ENCODE results near the gene GCNT2.
"Not testable (repeated sequence)": the region's sequence is repeated elsewhere in the genome, so short reads cannot be mapped to it uniquely, and the experiment has no call there.

GCNT2 gene

GRCh38 chr6:10658910-10659698, 138.0 kb downstream of the GCNT2 start:
- DNase-seq (ENCODE audit: low read depth in 1 of 2, low spot score in 1 of 2): no peak

- no peak for DNase-seq (ENCODE audit: low read depth in 1 of 2, low spot score in 1 of 2)
Measured at GRCh38 chr6:10659699-10660348, 138.7 kb downstream of the GCNT2 start.

- not testable (repeated sequence) for DNase-seq (ENCODE audit: low read depth in 1 of 2, low spot score in 1 of 2)
Measured at GRCh38 chr6:10660431-10661191, 139.5 kb downstream of the GCNT2 start.

- DNase-seq (ENCODE audit: low read depth in 1 of 2, low spot score in 1 of 2): no peak
Measured at GRCh38 chr6:10662207-10662606, 141.1 kb downstream of the GCNT2 start.

- DNase-seq (ENCODE audit: low read depth in 1 of 2, low spot score in 1 of 2): no peak
Measured at GRCh38 chr6:10662742-10663141, 141.6 kb downstream of the GCNT2 start.

- DNase-seq (ENCODE audit: low read depth in 1 of 2, low spot score in 1 of 2): not testable (repeated sequence)
Measured at GRCh38 chr6:10665595-10665994, 144.4 kb downstream of the GCNT2 start.

GRCh38 chr6:10668126-10668917, 147.2 kb downstream of the GCNT2 start:
- no peak for DNase-seq (ENCODE audit: low read depth in 1 of 2, low spot score in 1 of 2)

GRCh38 chr6:10676403-10676802, 155.3 kb downstream of the GCNT2 start:
- no peak for DNase-seq (ENCODE audit: low read depth in 1 of 2, low spot score in 1 of 2)

- no peak for DNase-seq (ENCODE audit: low read depth in 1 of 2, low spot score in 1 of 2)
Measured at GRCh38 chr6:10678456-10678855, 157.3 kb downstream of the GCNT2 start.
